NCI-H128 (cell line): ENCODE results near the gene NAV1.
"Not testable (repeated sequence)": the region's sequence is repeated elsewhere in the genome, so short reads cannot be mapped to it uniquely, and the experiment has no call there.

Experiments
- DNase-seq: peaks from one replicate; lab custom pipeline; 2025; ENCODE audit not compliant: unreplicated experiment; lab: John Stamatoyannopoulos, UW

NAV1 gene

DNA sequence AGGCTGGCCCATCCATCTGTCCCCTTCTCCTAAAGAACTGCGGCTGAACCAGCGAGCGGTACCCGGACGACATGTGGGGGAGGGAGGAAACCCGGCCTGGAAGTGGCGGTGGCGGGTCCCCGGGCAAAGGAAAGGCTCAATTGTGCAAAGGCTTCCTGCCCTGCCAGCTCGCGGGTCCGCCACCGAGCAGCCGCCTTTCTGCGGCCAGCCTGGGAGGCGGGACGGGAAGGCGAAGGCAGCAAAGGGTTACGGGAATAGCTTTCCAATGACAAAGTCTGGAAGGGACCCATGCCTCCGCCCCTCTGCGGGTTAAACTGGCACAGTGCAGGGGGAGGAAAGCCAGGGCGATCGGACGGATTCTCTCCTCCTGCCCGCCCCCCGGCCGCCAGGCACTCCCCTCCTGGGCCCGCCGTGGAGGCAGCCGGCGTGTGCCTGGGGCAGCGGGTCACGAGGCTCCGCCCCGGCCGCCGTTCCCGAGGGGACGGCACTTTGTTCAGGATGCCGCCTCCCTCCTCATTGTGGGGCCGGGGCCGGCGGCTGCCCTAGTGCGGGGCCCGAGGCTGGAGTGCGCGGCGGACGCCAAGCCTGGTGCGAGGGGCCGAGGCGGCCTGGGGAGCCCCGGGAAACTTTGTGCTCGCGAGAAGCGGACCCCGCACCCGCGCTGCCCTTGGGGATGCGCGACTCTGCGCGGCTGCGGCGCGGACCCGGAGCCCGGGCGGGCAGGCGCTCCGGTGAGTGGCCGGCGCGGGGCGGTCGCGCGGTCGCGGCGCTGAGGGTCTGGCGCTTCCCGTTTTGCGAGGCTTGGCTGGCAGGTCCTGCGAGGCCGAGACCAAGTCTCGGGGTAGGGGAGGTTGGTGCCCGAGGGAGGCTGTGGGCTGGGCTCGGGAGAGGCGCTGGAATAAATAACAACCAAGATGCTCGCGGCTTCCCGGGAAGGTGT, at the start of gene NAV1:
Gene NAV1, plus strand, starts transcription at position 516 of the 940 bp plus-strand sequence. CDS start 83,758 bp downstream, outside the sequence.
- peak; percentile 45 for DNase-seq

DNA sequence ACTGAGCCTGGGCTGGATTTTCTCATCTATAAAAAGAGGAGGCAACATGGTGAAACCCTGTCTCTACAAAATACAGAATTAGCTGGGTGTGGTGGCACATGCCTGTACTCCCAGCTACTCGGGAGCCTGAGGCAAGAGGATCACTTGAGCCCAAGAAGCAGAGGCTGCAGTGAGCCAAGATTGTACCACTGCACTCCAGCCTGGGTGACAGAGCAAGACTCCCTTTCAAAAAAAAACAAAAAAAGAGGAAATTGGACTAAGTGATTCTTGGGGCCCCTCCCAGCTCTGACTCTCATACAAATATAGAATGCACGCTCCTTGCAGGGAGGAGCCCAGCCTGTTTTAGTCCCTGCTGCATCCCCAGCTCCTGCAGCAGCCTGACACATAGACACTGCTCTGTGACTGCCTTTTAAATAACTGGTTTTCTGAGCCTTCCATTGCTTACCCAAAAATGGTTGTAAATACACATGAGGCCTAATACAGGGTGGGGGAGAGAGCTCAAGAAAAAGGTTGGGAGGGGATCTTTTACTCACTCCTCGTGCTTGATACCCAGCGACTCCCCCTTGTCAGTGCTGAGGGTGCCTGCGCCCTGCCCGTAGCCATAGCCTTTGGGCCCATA, 49.2 kb upstream of the NAV1 start:
- no peak for DNase-seq

DNA sequence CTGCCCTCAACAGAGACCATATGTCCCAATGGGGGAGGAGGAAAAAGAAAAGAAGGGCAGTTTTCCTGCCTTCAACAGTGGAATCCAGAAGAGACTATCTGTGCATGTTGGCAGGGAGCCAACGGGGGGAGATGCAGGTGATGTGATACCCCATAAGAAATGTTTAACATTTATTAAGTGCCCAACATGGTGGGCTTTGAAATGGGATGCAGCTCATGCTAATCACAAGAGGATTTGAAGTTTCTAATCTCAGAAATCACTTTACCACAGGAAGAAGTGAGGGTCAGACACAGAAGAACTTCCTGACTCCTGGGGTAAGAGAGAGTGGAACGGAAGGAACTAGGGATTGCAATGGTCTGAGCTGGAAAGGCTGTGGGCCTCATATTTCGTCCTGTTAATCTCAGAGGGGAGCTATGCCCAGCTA, 48.2 kb upstream of the NAV1 start:
- DNase-seq = no peak

- DNase-seq = no peak
Measured at GRCh38 chr1:201491896-201492511, 46.9 kb upstream of the NAV1 start.

DNA sequence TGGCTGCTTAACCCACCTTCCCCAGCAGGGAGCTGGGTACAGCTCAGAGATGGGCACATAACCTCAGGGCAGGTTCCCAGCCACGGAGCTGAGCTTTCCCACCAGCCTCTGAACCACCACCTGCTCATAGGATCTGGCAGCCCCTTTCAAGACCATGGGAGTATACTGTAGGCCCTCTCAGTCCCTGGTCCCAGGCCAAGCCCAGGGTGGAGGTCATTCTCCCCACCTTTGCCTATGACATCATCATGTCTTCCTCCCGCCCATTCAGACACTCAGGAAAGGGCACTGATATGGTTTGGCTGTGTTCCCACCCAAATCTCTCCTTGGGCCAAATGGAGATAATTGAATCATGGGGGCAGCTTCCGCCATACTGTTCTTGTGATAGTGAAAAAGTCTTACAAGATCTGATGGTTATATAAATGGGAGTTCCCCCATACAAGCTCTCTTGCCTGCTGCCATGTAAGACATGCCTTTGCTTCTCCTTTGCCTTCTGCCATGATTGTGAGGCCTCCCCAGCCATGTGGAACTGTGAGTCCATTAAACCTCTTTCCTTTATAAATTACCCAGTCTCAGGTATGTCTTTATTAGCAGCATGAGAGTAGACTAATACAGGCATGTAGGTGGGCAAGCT, 45.8 kb upstream of the NAV1 start:
- DNase-seq = not testable (repeated sequence)

- DNase-seq = no peak
Measured at GRCh38 chr1:201493757-201494617, 44.9 kb upstream of the NAV1 start.

DNA sequence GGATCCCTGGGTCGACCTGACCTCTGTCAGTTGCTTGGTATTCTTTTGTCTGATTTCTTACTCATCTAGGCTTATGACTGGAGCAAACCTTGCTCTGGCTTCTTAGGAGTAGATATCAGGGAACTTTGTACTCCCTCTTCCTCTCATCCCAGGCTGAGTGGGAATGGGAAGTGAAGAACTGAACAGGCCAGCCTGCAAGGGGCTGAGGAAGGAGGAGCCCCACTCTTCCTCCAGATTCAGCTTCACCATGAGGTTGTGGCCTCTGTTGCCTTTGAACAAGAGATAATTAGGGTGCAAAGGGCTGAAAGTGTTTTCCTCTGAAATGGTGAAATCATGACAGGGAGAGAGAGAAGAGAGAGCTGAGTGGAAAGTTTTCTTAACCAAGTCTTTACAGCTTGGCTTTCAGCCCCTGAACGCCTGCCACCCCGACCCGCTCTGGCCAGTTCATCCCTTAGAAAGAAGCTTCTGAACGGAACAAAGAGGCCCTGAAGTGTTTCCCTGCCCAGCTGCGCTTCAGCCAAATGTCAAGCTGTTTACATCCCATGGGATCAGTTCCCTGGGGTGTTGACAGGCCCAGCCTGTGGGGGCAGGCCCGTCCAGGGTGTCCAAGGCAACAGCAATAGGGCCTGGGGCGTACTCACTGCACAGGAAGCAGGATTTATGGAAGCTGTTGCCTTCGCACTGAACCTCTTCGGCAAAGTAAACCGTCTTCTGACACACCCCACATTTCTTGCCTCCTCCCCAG, 43.2 kb upstream of the NAV1 start:
- DNase-seq = no peak

- DNase-seq = no peak
Measured at GRCh38 chr1:201496296-201496690, 42.6 kb upstream of the NAV1 start.

DNA sequence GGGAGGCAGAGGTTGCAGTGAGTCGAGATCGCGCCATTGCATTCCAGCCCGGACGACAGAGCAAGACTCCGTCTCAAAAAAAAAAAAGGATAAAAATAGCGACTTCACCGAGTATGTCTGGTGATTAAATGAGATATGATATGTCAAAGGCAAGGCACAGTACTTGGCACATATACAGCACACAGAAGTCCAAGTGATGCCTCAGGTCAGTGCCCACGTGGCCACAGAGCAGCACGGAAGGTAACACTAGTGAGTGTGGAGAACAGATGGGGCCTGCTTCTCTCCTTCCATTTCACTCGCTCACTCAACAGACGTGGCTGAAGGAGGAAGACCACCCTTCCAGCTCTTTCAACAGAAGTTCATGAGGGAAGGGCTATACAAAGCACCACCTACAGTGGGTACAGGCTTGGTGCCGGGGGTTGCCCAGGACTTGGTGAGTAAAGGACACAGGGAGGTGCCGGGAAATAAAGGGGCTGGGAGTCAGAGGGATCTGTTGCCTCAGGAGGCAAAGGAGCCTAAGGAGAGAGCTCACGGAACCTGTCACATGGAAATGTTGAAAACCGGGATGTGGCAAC, 40.9 kb upstream of the NAV1 start:
- DNase-seq = no peak

GRCh38 chr1:201498621-201499020, 40.3 kb upstream of the NAV1 start:
- no peak for DNase-seq

DNA sequence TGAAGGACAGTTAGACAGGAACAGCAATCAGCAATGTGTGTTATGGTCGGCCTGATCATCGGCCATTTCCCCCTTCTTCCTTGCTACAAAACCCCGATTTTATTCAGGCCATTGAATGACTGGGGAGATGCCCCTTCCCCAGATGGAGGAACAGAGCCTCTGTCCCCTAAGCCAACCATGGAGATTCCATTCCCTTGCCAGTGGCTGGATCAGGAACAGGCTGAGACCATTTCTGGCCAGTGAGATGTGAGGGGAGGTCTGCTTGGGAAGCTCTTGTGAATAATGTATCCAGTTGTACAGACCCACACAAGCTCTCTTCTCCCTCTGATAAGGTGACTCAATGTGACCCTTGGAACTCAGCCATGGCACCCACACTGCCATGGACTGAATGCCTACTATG, 39.7 kb upstream of the NAV1 start:
- DNase-seq = no peak

DNA sequence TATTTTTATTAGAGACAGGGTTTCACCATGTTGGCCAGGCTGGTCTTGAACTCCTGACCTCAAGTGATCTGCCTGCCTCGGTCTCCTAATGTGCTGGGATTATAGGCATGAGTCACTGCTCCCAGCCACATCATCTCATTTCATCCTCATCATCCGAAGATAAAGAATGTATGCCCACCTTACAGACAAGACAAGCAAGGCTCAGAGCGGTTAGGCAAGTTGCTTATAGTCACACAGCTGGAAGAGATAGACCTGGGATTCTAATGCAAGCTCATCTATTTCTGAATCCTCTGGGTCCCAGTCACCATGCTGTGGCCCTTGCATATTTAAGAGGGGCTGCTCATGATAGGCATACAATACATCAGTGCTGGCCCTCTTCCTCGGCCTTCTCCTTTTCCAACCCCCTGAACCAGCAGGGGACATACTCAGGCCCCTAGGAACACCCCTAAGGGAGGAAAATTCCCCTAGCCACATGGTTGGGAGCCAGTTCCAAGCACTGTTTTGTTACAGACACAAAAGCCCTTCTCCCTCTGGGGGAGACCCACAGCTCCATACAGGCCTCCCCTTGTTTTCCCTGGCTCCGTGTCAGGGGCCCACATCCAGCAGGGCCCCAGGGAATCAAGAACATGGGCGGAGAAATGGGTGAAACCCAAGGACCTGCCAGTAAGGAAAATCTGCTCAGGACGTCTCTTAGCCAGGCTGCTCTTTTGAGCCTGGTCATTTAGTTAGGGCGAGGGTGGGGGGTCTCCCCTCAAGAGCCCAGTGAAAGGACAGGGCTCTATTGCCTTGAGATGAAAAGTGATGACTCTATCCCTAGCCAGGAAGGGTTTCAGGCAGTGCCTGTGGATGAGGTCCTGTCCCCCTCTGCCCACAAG, 38.9 kb upstream of the NAV1 start:
- no peak for DNase-seq

DNA sequence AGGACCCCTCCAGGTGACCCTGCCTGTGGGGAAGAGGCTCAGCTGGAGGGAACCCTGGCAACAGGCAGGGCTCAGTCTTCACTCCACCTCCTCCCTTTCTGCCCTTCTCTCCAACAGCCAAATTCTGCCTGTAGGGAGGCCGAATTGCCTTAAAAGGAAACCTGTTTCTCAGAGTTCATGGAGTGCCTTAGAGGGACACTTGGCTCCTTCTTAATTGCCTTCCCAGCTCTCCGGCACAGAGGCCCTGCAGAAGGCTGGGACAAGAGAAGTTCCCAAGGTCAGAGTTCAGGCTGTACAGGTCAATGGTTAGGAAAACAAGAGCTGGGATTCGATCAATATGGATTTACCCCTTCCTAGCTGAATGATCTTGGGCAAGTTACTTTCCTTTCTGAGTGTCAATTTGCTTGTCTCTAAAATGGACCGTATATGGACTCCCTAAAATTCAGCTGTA, 38.2 kb upstream of the NAV1 start:
- DNase-seq = no peak

DNA sequence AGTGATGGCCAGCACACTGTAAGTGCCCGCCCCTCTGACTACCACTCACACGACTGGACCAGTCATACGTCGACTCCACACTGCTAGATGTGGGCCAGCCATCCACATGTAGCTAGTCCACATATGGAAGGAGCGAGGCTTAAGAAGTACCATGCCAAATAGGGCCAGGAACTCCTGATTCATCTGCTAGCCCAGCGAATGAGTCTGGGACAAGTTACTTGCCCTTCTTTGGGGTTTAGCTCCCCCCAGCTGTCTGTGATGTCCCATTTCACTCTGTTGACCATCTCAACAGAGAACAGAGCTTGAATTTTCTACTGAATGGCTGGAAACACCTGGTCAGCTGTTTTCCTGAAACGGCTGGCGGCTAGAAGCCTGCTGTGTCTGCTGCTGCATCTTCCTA, 37.8 kb upstream of the NAV1 start:
- no peak for DNase-seq

DNA sequence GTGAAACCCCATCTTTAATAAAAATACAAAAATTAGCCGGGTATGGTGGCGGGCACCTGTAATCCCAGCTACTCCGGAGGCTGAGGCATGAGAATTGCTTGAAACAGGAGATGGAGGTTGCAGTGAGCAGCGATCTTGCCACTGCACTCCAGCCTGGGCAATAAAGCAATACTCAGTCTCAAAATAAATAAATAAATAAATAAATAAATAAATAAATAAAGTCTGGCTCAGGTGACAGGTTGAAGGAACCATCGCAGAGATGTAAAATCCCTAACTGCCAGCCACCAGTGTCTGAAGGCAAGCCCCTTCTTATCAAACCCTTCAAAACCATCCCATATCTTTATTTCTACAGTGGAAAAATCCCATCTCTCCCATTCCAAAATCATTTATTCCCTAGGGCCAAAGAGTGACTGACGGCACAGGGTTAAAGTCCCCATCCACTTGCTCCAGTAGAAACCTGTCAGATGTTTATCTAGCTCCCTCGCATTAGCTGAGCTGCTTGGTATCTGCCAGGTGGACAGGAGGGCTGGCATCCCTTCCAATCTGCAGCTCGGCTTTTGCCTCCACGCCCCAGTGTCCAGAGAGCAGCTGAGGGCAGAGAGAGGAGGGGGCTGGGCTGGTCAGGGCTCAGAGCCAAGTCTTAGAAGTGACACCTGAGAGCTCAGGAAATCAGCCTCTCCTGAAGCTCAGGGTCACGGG, 37.0 kb upstream of the NAV1 start:
- no peak for DNase-seq

DNA sequence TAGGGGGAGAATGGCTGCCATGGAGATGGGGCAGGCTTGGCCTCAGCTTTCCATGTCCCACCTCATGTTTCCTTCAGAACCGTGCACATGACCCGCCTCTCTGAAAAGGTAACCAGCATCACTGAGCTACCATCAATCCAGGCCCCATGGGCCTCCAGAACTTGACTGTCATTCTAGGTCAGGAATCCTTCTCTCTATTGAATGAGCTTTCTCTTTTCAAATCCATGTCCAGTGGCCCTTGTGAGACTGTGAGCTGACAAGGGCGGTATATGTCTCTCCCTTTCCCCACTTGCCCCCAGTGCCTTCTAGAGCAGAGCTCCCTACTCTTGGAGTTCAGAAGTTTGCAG, 36.4 kb upstream of the NAV1 start:
- DNase-seq = no peak

- no peak for DNase-seq
Measured at GRCh38 chr1:201503397-201504176, 35.3 kb upstream of the NAV1 start.
